Measurements from ENCODE around the gene C1orf226. TPM values are rescaled to one million over a fixed set of nuclear protein-coding genes. Genes with fewer than 3 reads are reported as not detected.

Gene C1orf226
- total and polyA plus RNA-seq, 2 of the 4 experiments (the other 2 are of a cell fraction), result under 0.01 to 0.10 TPM

DNA sequence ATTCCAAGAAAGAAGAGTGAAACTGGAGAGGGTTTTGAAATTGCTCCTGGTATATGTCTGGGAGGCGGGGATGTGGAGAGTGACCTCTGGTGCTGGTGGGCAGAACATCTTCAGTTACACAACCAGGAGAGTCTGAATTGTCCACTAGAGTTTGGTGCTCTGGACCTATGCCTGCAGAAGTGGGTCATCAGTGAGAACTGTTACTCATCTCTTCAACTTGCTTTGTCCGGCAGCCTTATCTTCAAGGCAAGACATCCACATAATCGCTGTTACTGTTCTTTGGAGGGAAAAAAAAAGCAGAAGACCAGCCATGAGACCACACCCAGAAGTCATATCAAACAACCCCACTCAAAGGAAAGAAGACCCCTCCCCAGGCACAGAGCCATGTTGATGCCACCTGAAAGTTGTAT lies 15.5 kb downstream of the C1orf226 start:
- no peaks in the 10 kb centered on the region for H4K20me1 ChIP-seq (ENCODE audit: insufficient read depth, low read length)
- H2BK5ac ChIP-seq (ENCODE audit: low read depth, low read length, poor library complexity, severe bottlenecking), result no peak overlapping the region
- no peak overlapping the region for H3K14ac ChIP-seq (replicated peaks; ENCODE audit: low read depth, low read length)
- H2AFZ ChIP-seq (replicated peaks; ENCODE audit: low read length, poor library complexity), result no peak overlapping the region
- no peak overlapping the region for H3K18ac ChIP-seq (ENCODE audit: low read depth, low read length)
- no peak overlapping the region for H3K23ac ChIP-seq (ENCODE audit: low read depth, low read length)
- TF ChIP-seq MXI1 (IDR thresholded peaks at IDR 0.05; ENCODE audit: borderline replicate concordance, low read depth, low read length) (no peak), BHLHE40 (IDR thresholded peaks at IDR 0.05; ENCODE audit: low read depth, low read length) (no peak), SMC3 (IDR thresholded peaks at IDR 0.05; ENCODE audit: low read depth, low read length) (no peak), ELK1 (IDR thresholded peaks at IDR 0.05; ENCODE audit: borderline replicate concordance, low read depth, low read length) (no peak), FOS (IDR thresholded peaks at IDR 0.05; ENCODE audit: low read depth, low read length) (no peak), CHD1 (IDR thresholded peaks at IDR 0.05; ENCODE audit: low read depth, low read length) (no peak), RAD21 (IDR thresholded peaks at IDR 0.05; ENCODE audit: low read length) (no peak)
- DNase-seq, result no peak
- no peak overlapping the region for H2AK5ac ChIP-seq (ENCODE audit: low read depth, low read length)
- in situ Hi-C loops (cut with MboI; ENCODE audit: low sequenced_read_pairs) (loop anchor here (25.0 kb wide), 1 partner anchor 610 kb away; no protein-coding TSS in a partner anchor), dilution Hi-C loops (cut with HindIII; ENCODE audit: low sequenced_read_pairs, unreplicated experiment) (no loop called here), intact Hi-C loops (cut with micrococcal nuclease) (loop anchor here (10.0 kb wide), 1 partner anchor 602 kb away; no protein-coding TSS in a partner anchor)
- no peak overlapping the region for H4K91ac ChIP-seq (ENCODE audit: insufficient read depth, low read depth, low read length)
- no peak overlapping the region for H3K27ac ChIP-seq (ENCODE audit: insufficient read depth, low read length)
- no peak overlapping the region for H3K4me2 ChIP-seq (ENCODE audit: low read depth, low read length)
- ChIA-PET CTCF (no interaction called here), POLR2A (ENCODE audit: unreplicated experiment) (no interaction called here)
- H3K9ac ChIP-seq (ENCODE audit: low read depth, low read length), result no peak overlapping the region
- no peaks in the 10 kb centered on the region for H3K9me1 ChIP-seq (ENCODE audit: insufficient read depth, low read length)
- ATAC-seq (ENCODE audit: low read depth), result peak; percentile 27; the same call in 1 of the 2 replicates
- H2BK20ac ChIP-seq (ENCODE audit: low read depth, low read length), result no peak overlapping the region
- no peak overlapping the region for H2BK120ac ChIP-seq (ENCODE audit: low read depth, low read length)
- no peak overlapping the region for H2AK9ac ChIP-seq (replicated peaks; ENCODE audit: low read depth, low read length, poor library complexity)
- H3K4ac ChIP-seq (ENCODE audit: low read depth, low read length), result no peak overlapping the region
- BruUV-seq (replicated peaks), result no TSS peak
- no peaks in the 10 kb centered on the region for H3K36me3 ChIP-seq (ENCODE audit: control insufficient read depth, insufficient read depth, low read length)
- H3K4me3 ChIP-seq (ENCODE audit: insufficient read depth, low read depth, low read length), result no peak overlapping the region
- H3K79me1 ChIP-seq (ENCODE audit: low read depth in 1 of 2, low read length in 2 of 2), result no peaks in the 10 kb centered on the region
- H3K27me3 ChIP-seq (ENCODE audit: control insufficient read depth, insufficient read depth, low read length), result peaks cover 37% of the 10 kb centered on the region
- no peaks in the 10 kb centered on the region for H3K9me3 ChIP-seq (ENCODE audit: control insufficient read depth, insufficient read depth, low read length)
- WGBS, 2 experiments (ENCODE audit: extremely low coverage in 2 of 2, insufficient read length in 1 of 2), result no CpG with 5 or more reads among the region's 3 CpGs
- H4K8ac ChIP-seq (ENCODE audit: low read depth in 2 of 2, low read length in 2 of 2), result no peak overlapping the region
- no peak overlapping the region for H2BK15ac ChIP-seq (ENCODE audit: low read depth, low read length)
- no peak overlapping the region for H4K5ac ChIP-seq (ENCODE audit: low read depth, low read length)
- no peaks in the 10 kb centered on the region for H3K4me1 ChIP-seq (ENCODE audit: control insufficient read depth, insufficient read depth, low read length)
- H3K56ac ChIP-seq (ENCODE audit: extremely low read depth, insufficient read depth, low read length), result no peak overlapping the region

All from IMR-90 (cell line).